ENCODE data around the gene LRRIQ1. TPM values are rescaled to one million over a fixed set of nuclear protein-coding genes. Genes with fewer than 3 reads are reported as not detected.

The LRRIQ1 gene
- total and polyA plus RNA-seq, 2 of the 4 experiments (the other 2 are of a cell fraction) = under 0.01 to 0.05 TPM

DNA sequence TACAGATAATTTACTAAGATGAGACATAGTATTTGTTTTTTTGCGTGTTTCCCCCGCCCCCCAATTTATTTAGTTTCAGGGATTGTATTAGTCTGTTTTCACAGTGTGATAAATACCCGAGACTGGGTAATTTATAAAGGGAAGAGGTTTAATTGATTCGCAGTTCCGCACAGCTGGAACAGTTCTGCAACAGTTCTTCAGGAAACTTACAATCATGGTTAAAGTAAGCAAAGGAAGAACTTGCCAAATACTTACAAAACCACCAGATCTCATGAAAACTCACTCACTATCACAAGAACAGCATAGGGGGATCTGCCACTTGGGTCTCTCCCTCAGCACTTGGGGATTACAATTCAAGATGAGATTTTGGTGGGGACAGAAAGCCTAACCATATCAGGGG, 48.9 kb downstream of the LRRIQ1 start:
- Histone ChIP-seq H3K9me3 (ENCODE audit: control insufficient read depth, insufficient read depth, low read length) (no peaks in the 10 kb centered on the region), H3K9ac (ENCODE audit: low read depth, low read length) (no peak overlapping the region), H3K4ac (ENCODE audit: low read depth, low read length) (no peak overlapping the region), H2AFZ (replicated peaks; ENCODE audit: low read length, poor library complexity) (no peak overlapping the region), H4K20me1 (ENCODE audit: insufficient read depth, low read length) (no peaks in the 10 kb centered on the region), H4K5ac (ENCODE audit: low read depth, low read length) (no peak overlapping the region), H3K27me3 (ENCODE audit: control insufficient read depth, insufficient read depth, low read length) (no peaks in the 10 kb centered on the region), H4K8ac (ENCODE audit: low read depth in 2 of 2, low read length in 2 of 2) (no peak overlapping the region), H2BK120ac (ENCODE audit: low read depth, low read length) (no peak overlapping the region), H2BK15ac (ENCODE audit: low read depth, low read length) (no peak overlapping the region), H4K91ac (ENCODE audit: insufficient read depth, low read depth, low read length) (no peak overlapping the region), H3K23ac (ENCODE audit: low read depth, low read length) (no peak overlapping the region), H2BK5ac (ENCODE audit: low read depth, low read length, poor library complexity, severe bottlenecking) (no peak overlapping the region), H3K56ac (ENCODE audit: extremely low read depth, insufficient read depth, low read length) (no peak overlapping the region), H3K36me3 (ENCODE audit: control insufficient read depth, insufficient read depth, low read length) (no peaks in the 10 kb centered on the region), H2AK5ac (ENCODE audit: low read depth, low read length) (no peak overlapping the region), H3K4me3 (ENCODE audit: insufficient read depth, low read depth, low read length) (no peak overlapping the region), H2BK20ac (ENCODE audit: low read depth, low read length) (no peak overlapping the region), H3K27ac (ENCODE audit: insufficient read depth, low read length) (no peak overlapping the region), H2AK9ac (replicated peaks; ENCODE audit: low read depth, low read length, poor library complexity) (no peak overlapping the region), H3K9me1 (ENCODE audit: insufficient read depth, low read length) (no peaks in the 10 kb centered on the region), H3K18ac (ENCODE audit: low read depth, low read length) (no peak overlapping the region), H3K4me1 (ENCODE audit: control insufficient read depth, insufficient read depth, low read length) (no peaks in the 10 kb centered on the region), H3K14ac (replicated peaks; ENCODE audit: low read depth, low read length) (no peak overlapping the region), H3K4me2 (ENCODE audit: low read depth, low read length) (no peak overlapping the region), H3K79me1 (ENCODE audit: low read depth in 1 of 2, low read length in 2 of 2) (no peaks in the 10 kb centered on the region)
- no CpG with 5 or more reads among the region's 5 CpGs for WGBS, 2 experiments (ENCODE audit: extremely low coverage in 2 of 2, insufficient read length in 1 of 2)
- dilution Hi-C loops (cut with HindIII; ENCODE audit: low sequenced_read_pairs, unreplicated experiment) (no loop called here), in situ Hi-C loops (cut with MboI; ENCODE audit: low sequenced_read_pairs) (no loop called here), intact Hi-C loops (cut with micrococcal nuclease) (no loop called here)
- DNase-seq = no peak
- no peak for ATAC-seq (ENCODE audit: low read depth)
- no TSS peak for BruUV-seq (replicated peaks)
- ChIA-PET POLR2A (ENCODE audit: unreplicated experiment) (no interaction called here), CTCF (no interaction called here)
- no peak for TF ChIP-seq MAZ (IDR thresholded peaks at IDR 0.05; ENCODE audit: borderline replicate concordance, low read depth, low read length)
- TF ChIP-seq CHD1 (IDR thresholded peaks at IDR 0.05; ENCODE audit: low read depth, low read length) = no peak
- no peak for TF ChIP-seq RCOR1 (IDR thresholded peaks at IDR 0.05; ENCODE audit: insufficient replicate concordance, low read length)
- TF ChIP-seq FOS (IDR thresholded peaks at IDR 0.05; ENCODE audit: low read depth, low read length) = no peak
- no peak for TF ChIP-seq MAFK (IDR thresholded peaks at IDR 0.05; ENCODE audit: low read depth, low read length)
- no peak for TF ChIP-seq SMC3 (IDR thresholded peaks at IDR 0.05; ENCODE audit: low read depth, low read length)
- no peak for TF ChIP-seq CEBPB (IDR thresholded peaks at IDR 0.05; ENCODE audit: low read depth, low read length)
- TF ChIP-seq, protein P1, sequence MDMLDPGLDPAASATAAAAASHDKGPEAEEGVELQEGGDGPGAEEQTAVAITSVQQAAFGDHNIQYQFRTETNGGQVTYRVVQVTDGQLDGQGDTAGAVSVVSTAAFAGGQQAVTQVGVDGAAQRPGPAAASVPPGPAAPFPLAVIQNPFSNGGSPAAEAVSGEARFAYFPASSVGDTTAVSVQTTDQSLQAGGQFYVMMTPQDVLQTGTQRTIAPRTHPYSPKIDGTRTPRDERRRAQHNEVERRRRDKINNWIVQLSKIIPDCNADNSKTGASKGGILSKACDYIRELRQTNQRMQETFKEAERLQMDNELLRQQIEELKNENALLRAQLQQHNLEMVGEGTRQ (IDR thresholded peaks at IDR 0.05; ENCODE audit: low read depth, low read length) = no peak
- no peak for TF ChIP-seq NFE2L2 (IDR thresholded peaks at IDR 0.05; ENCODE audit: low read depth, low read length)
- no peak for TF ChIP-seq MXI1 (IDR thresholded peaks at IDR 0.05; ENCODE audit: borderline replicate concordance, low read depth, low read length)
- TF ChIP-seq, protein P2, sequence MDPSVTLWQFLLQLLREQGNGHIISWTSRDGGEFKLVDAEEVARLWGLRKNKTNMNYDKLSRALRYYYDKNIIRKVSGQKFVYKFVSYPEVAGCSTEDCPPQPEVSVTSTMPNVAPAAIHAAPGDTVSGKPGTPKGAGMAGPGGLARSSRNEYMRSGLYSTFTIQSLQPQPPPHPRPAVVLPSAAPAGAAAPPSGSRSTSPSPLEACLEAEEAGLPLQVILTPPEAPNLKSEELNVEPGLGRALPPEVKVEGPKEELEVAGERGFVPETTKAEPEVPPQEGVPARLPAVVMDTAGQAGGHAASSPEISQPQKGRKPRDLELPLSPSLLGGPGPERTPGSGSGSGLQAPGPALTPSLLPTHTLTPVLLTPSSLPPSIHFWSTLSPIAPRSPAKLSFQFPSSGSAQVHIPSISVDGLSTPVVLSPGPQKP (IDR thresholded peaks at IDR 0.05; ENCODE audit: borderline replicate concordance, low read depth, low read length) = no peak
- TF ChIP-seq RFX5 (IDR thresholded peaks at IDR 0.05; ENCODE audit: low read depth, low read length) = no peak
- TF ChIP-seq, protein P3, sequence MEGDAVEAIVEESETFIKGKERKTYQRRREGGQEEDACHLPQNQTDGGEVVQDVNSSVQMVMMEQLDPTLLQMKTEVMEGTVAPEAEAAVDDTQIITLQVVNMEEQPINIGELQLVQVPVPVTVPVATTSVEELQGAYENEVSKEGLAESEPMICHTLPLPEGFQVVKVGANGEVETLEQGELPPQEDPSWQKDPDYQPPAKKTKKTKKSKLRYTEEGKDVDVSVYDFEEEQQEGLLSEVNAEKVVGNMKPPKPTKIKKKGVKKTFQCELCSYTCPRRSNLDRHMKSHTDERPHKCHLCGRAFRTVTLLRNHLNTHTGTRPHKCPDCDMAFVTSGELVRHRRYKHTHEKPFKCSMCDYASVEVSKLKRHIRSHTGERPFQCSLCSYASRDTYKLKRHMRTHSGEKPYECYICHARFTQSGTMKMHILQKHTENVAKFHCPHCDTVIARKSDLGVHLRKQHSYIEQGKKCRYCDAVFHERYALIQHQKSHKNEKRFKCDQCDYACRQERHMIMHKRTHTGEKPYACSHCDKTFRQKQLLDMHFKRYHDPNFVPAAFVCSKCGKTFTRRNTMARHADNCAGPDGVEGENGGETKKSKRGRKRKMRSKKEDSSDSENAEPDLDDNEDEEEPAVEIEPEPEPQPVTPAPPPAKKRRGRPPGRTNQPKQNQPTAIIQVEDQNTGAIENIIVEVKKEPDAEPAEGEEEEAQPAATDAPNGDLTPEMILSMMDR (conservative IDR thresholded peaks at IDR 0.05; ENCODE audit: low read depth, low read length) = no peak
- TF ChIP-seq BHLHE40 (IDR thresholded peaks at IDR 0.05; ENCODE audit: low read depth, low read length) = no peak
- TF ChIP-seq RAD21 (IDR thresholded peaks at IDR 0.05; ENCODE audit: low read length) = no peak
